Measurements from ENCODE around the gene VPS37B.
"Not testable (repeated sequence)": the region's sequence is repeated elsewhere in the genome, so short reads cannot be mapped to it uniquely, and the experiment has no call there.

The VPS37B gene

DNA sequence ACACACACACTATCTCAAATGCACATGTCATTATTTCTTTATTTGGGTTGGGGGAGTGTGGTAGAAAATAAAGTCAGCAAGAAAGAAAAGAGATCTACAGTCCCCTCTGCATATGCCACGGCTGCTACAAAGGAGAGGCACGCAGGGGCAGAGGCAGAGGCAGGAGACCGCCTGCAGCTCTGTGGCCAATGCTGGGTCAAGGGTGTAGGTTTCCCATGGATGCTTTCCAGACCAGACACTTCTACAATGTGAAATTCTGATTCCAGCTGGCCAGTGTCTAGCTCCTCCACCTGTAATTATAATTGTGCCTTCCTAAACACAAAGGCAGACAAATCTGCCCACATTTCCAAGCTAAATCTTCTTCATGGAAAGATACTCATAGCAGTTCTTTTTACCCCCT lies 19.2 kb downstream of the VPS37B start:
- no peak overlapping the region for H3K4me3 ChIP-seq (ENCODE audit: low read length)
- H3K9ac ChIP-seq (ENCODE audit: low read depth, low read length): no peak overlapping the region
- peaks cover 6% of the 10 kb centered on the region for H3K36me3 ChIP-seq (ENCODE audit: insufficient read depth, low read length)
- H3K27me3 ChIP-seq (ENCODE audit: control insufficient read depth, insufficient read depth, low read length): no peaks in the 10 kb centered on the region
- no peak overlapping the region for H3K4me2 ChIP-seq (ENCODE audit: low read length)
- peaks cover 49% of the 10 kb centered on the region for H3K4me1 ChIP-seq (ENCODE audit: control insufficient read depth, insufficient read depth, low read length)
- no peaks in the 10 kb centered on the region for H3K9me3 ChIP-seq (replicated peaks; ENCODE audit: low read length)

- not testable (repeated sequence) for H3K4me3 ChIP-seq (ENCODE audit: low read length); H3K27me3 ChIP-seq (ENCODE audit: control insufficient read depth, insufficient read depth, low read length); H3K9ac ChIP-seq (ENCODE audit: low read depth, low read length); H3K9me3 ChIP-seq (replicated peaks; ENCODE audit: low read length); H3K4me2 ChIP-seq (ENCODE audit: low read length); H3K36me3 ChIP-seq (ENCODE audit: insufficient read depth, low read length)
- H3K4me1 ChIP-seq (ENCODE audit: control insufficient read depth, insufficient read depth, low read length): peaks cover 52% of the 10 kb centered on the region
Measured at GRCh38 chr12:122876281-122876680, 19.6 kb downstream of the VPS37B start.

DNA sequence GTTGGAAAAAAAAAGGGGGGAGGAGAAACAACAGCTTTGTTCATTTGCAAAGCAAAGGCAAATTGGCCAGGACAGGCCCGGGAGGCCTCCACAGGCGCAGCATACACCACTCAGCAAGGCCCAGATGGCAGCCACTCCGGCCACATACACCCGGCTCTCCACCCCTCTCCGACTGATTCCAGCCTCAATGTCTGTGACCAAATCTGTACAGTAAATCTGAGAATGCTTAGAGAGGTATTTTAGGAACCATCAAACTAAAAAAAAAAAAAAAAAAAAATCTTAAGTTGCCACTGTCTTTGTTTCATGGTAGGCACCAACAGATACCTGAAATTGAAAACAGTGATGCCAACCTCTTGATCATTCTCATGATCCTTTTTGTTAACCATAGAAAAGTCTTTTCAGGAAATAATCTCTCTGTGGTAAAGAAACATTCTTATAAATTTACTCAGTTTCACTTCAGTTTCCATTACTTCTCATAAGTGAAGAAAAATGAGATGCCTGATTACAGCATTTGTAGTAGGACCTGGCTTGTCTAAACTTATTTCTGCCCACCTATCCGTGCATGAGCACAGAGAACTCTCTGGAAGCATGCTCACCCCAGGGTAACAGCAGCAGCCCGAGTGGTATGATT lies 20.2 kb downstream of the VPS37B start:
- Histone ChIP-seq H3K4me1 (ENCODE audit: control insufficient read depth, insufficient read depth, low read length) (peaks cover 53% of the 10 kb centered on the region), H3K4me2 (ENCODE audit: low read length) (no peak overlapping the region), H3K9me3 (replicated peaks; ENCODE audit: low read length) (no peaks in the 10 kb centered on the region), H3K27me3 (ENCODE audit: control insufficient read depth, insufficient read depth, low read length) (no peaks in the 10 kb centered on the region), H3K4me3 (ENCODE audit: low read length) (no peak overlapping the region), H3K9ac (ENCODE audit: low read depth, low read length) (no peak overlapping the region), H3K36me3 (ENCODE audit: insufficient read depth, low read length) (peaks cover 7% of the 10 kb centered on the region)

- H3K4me3 ChIP-seq (ENCODE audit: low read length): no peak overlapping the region
- H3K4me2 ChIP-seq (ENCODE audit: low read length): no peak overlapping the region
- H3K27me3 ChIP-seq (ENCODE audit: control insufficient read depth, insufficient read depth, low read length): no peaks in the 10 kb centered on the region
- H3K4me1 ChIP-seq (ENCODE audit: control insufficient read depth, insufficient read depth, low read length): peaks cover 42% of the 10 kb centered on the region
- no peaks in the 10 kb centered on the region for H3K9me3 ChIP-seq (replicated peaks; ENCODE audit: low read length)
- H3K36me3 ChIP-seq (ENCODE audit: insufficient read depth, low read length): peaks cover 23% of the 10 kb centered on the region
- no peak overlapping the region for H3K9ac ChIP-seq (ENCODE audit: low read depth, low read length)
Measured at GRCh38 chr12:122874081-122874480, 21.8 kb downstream of the VPS37B start.

DNA sequence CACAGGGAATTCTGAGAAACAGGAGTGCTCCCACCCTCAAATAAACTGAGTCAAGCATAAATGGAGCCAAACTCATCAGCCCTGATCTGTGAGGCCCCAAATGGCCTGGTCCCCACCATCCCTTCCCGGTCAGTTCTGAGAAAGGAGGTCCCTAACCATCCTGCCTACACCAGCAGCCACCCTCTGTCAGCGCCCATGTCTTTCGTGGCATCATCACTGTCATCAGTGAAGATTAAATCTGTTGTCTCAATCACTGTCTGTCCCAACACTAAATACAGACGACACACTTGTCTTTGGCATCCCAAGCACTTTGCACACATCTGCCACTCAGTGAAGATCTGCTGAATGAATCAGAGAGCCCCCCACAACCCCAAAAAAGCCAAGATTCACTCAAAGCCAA lies 22.4 kb downstream of the VPS37B start:
- no peaks in the 10 kb centered on the region for H3K9me3 ChIP-seq (replicated peaks; ENCODE audit: low read length)
- no peak overlapping the region for H3K9ac ChIP-seq (ENCODE audit: low read depth, low read length)
- peaks cover 39% of the 10 kb centered on the region for H3K4me1 ChIP-seq (ENCODE audit: control insufficient read depth, insufficient read depth, low read length)

GRCh38 chr12:122872815-122873361 lies 23.0 kb downstream of the VPS37B start:
- H3K36me3 ChIP-seq (ENCODE audit: insufficient read depth, low read length): peaks cover 30% of the 10 kb centered on the region
- H3K4me1 ChIP-seq (ENCODE audit: control insufficient read depth, insufficient read depth, low read length): peaks cover 43% of the 10 kb centered on the region
- peak overlapping the region; percentile 67 for H3K4me2 ChIP-seq (ENCODE audit: low read length)
- H3K4me3 ChIP-seq (ENCODE audit: low read length): no peak overlapping the region
- H3K9me3 ChIP-seq (replicated peaks; ENCODE audit: low read length): no peaks in the 10 kb centered on the region
- H3K27me3 ChIP-seq (ENCODE audit: control insufficient read depth, insufficient read depth, low read length): no peaks in the 10 kb centered on the region
- peak overlapping the region; percentile 65 for H3K9ac ChIP-seq (ENCODE audit: low read depth, low read length)

More for the DNA sequence above, 22.4 kb downstream of the VPS37B start:
- H3K4me3 ChIP-seq (ENCODE audit: low read length): no peak overlapping the region
- H3K27me3 ChIP-seq (ENCODE audit: control insufficient read depth, insufficient read depth, low read length): no peaks in the 10 kb centered on the region
- H3K4me2 ChIP-seq (ENCODE audit: low read length): no peak overlapping the region
- H3K36me3 ChIP-seq (ENCODE audit: insufficient read depth, low read length): peaks cover 27% of the 10 kb centered on the region

- Histone ChIP-seq H3K27me3 (ENCODE audit: control insufficient read depth, insufficient read depth, low read length) (no peaks in the 10 kb centered on the region), H3K4me2 (ENCODE audit: low read length) (peak overlapping the region; percentile 67), H3K4me3 (ENCODE audit: low read length) (peak overlapping the region; percentile 50), H3K36me3 (ENCODE audit: insufficient read depth, low read length) (peaks cover 26% of the 10 kb centered on the region), H3K9me3 (replicated peaks; ENCODE audit: low read length) (no peaks in the 10 kb centered on the region), H3K9ac (ENCODE audit: low read depth, low read length) (peak overlapping the region; percentile 65), H3K4me1 (ENCODE audit: control insufficient read depth, insufficient read depth, low read length) (peaks cover 46% of the 10 kb centered on the region)
Measured at GRCh38 chr12:122871851-122872780, 23.8 kb downstream of the VPS37B start.

DNA sequence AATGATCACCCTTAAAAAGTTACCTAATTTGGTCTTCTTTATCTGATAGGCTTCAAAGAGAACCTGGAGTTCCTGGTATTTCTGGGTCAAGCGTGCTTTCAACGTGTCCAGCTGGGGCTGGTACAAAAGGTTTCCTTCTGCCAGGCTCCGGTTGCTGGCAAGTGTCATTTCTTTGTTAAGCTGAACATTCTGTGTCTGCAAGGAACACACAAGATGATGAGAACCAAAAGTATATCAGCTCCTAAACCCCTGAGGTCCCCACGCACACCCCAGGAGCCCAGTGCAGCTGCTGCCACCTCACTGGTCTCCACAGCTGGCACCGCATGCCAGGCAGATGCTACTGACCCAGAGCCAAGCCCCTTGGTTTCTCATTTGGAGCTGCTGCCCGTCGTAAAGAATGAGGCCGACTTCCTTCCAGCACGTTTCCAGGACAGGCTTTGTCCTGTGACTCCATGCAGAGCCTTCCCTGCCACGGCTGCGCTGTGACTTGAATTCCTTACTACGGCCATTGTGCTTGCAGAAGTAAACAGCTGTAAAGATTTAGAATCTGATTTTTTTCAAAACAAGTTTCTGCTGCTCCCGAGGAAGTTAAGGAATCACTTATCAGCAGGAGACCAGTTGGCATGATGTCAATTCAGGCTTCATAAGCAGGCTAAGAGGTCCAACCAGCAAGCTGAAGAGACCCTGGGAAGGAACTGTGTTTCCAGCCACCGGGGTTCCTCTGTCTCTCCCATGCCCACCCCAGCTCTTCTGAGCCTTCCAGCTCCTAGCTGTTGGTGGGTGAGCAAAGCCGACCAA lies 24.9 kb downstream of the VPS37B start:
- no peaks in the 10 kb centered on the region for H3K27me3 ChIP-seq (ENCODE audit: control insufficient read depth, insufficient read depth, low read length)
- H3K4me1 ChIP-seq (ENCODE audit: control insufficient read depth, insufficient read depth, low read length): peaks cover 40% of the 10 kb centered on the region
- peak overlapping the region; percentile 50 for H3K4me3 ChIP-seq (ENCODE audit: low read length)
- peak overlapping the region; percentile 65 for H3K9ac ChIP-seq (ENCODE audit: low read depth, low read length)
- H3K9me3 ChIP-seq (replicated peaks; ENCODE audit: low read length): no peaks in the 10 kb centered on the region
- peak overlapping the region; percentile 67 for H3K4me2 ChIP-seq (ENCODE audit: low read length)
- H3K36me3 ChIP-seq (ENCODE audit: insufficient read depth, low read length): peaks cover 30% of the 10 kb centered on the region

GRCh38 chr12:122870163-122870842 lies 25.6 kb downstream of the VPS37B start:
- Histone ChIP-seq H3K27me3 (ENCODE audit: control insufficient read depth, insufficient read depth, low read length) (no peaks in the 10 kb centered on the region), H3K4me3 (ENCODE audit: low read length) (no peak overlapping the region), H3K4me2 (ENCODE audit: low read length) (peak overlapping the region; percentile 67), H3K36me3 (ENCODE audit: insufficient read depth, low read length) (peaks cover 30% of the 10 kb centered on the region), H3K9me3 (replicated peaks; ENCODE audit: low read length) (no peaks in the 10 kb centered on the region), H3K4me1 (ENCODE audit: control insufficient read depth, insufficient read depth, low read length) (peaks cover 40% of the 10 kb centered on the region), H3K9ac (ENCODE audit: low read depth, low read length) (no peak overlapping the region)

DNA sequence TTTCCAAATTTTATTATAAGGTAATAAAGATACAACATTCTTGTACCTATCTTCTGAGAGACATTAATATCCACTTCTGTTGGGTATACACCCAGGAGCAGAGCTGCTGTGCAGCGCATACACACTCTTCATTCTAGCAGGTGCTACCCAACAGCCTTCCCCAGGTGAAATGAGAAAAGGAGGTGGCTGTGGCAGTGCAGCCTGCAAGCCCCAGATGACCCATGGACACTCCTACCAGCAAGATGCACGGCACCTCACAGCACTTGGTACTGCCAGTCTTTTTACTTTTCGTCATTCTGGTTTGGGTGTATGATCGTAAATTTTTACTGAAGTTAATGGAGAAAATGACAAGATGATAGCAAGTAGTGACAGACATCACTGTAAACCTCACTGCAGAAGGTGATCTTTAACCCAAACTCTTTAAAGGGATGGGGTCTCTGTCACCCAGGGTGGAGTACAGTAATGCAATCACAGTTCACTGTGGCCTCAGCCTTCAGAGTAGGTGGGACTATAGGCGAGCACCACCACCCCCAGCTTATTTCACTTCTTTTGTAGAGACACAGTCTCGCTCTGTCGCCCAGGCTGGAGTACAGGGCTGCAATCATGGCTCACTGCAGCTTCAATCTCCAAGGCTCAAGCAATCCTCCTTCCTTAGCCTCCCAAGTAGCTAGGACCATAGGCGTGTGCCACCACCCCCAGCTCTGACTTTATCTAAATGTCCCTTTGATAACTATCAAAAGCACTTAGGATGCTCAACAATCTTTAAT lies 26.5 kb downstream of the VPS37B start:
- Histone ChIP-seq H3K27me3 (ENCODE audit: control insufficient read depth, insufficient read depth, low read length) (no peaks in the 10 kb centered on the region), H3K4me3 (ENCODE audit: low read length) (no peak overlapping the region), H3K4me1 (ENCODE audit: control insufficient read depth, insufficient read depth, low read length) (peaks cover 40% of the 10 kb centered on the region), H3K4me2 (ENCODE audit: low read length) (no peak overlapping the region), H3K9me3 (replicated peaks; ENCODE audit: low read length) (no peaks in the 10 kb centered on the region), H3K36me3 (ENCODE audit: insufficient read depth, low read length) (peaks cover 30% of the 10 kb centered on the region), H3K9ac (ENCODE audit: low read depth, low read length) (no peak overlapping the region)

Measured in skeletal muscle satellite cell (primary cell).